Mesothelial cell of epicardium (in vitro differentiated cells): ENCODE data around the gene DPYD. TPM values are rescaled to one million over a fixed set of nuclear protein-coding genes. Genes with fewer than 3 reads are reported as not detected.

Experiments used
- DNase-seq, 2 experiments: peaks; one replicate each; pipeline ENCODE4 v3.0.0; 2021; ENCODE audit warnings: low spot score in 2 of 2; ENCODE audit not compliant: unreplicated experiment in 2 of 2
- H3K27ac Mint-ChIP-seq: 2 replicates; pipeline ENCODE4 v1.8.0; 2021; ENCODE audit warnings: mixed read lengths
- H3K27me3 Mint-ChIP-seq: 2 replicates; pipeline ENCODE4 v1.8.0; 2021; ENCODE audit warnings: low read depth, mixed read lengths
- H3K36me3 Mint-ChIP-seq: 2 replicates; pipeline ENCODE4 v1.8.0; 2021; ENCODE audit warnings: mixed read lengths
- H3K4me1 Mint-ChIP-seq: 2 replicates; pipeline ENCODE4 v1.8.0; 2021; ENCODE audit warnings: mixed read lengths
- H3K4me3 Mint-ChIP-seq: 2 replicates; pipeline ENCODE4 v1.8.0; 2021; ENCODE audit warnings: mild to moderate bottlenecking, moderate library complexity, mixed read lengths
- H3K9me3 Mint-ChIP-seq: 2 replicates; pipeline ENCODE4 v1.8.0; 2021; ENCODE audit warnings: mixed read lengths
- CTCF ChIP-seq: fragments of 200-600 bp; sonication (generic); IDR thresholded peaks from one replicate; pipeline ENCODE4 v1.5.0; 2021; ENCODE audit warnings: antibody characterized with exemption; ENCODE audit not compliant: unreplicated experiment
- total RNA-seq: library from RNA; stranded (reverse); gene quantifications from 3 replicates; pipeline ENCODE4 v1.2.1, GENCODE V29; 2021

Gene DPYD
- total RNA-seq, 1 donor from 2014 or later, result 13.3 TPM

GRCh38 chr1:97621955-97622354 lies 298.9 kb downstream of the DPYD start:
- H3K4me1 Mint-ChIP-seq, result no peaks in the 10 kb centered on the region
- no peak for DNase-seq
- peaks cover 13% of the 10 kb centered on the region for H3K36me3 Mint-ChIP-seq
- H3K9me3 Mint-ChIP-seq, result peaks cover 16% of the 10 kb centered on the region
- H3K4me3 Mint-ChIP-seq, result no peak overlapping the region
- H3K27me3 Mint-ChIP-seq, result no peaks in the 10 kb centered on the region
- no peak overlapping the region for H3K27ac Mint-ChIP-seq
- TF ChIP-seq CTCF, result no peak

GRCh38 chr1:97619706-97620105 lies 301.1 kb downstream of the DPYD start:
- DNase-seq, result no peak
- peaks cover 16% of the 10 kb centered on the region for H3K9me3 Mint-ChIP-seq
- no peaks in the 10 kb centered on the region for H3K27me3 Mint-ChIP-seq
- H3K4me3 Mint-ChIP-seq, result no peak overlapping the region
- no peak for TF ChIP-seq CTCF
- peaks cover 13% of the 10 kb centered on the region for H3K36me3 Mint-ChIP-seq
- no peak overlapping the region for H3K27ac Mint-ChIP-seq
- H3K4me1 Mint-ChIP-seq, result no peaks in the 10 kb centered on the region

- peaks cover 3% of the 10 kb centered on the region for H3K36me3 Mint-ChIP-seq
- DNase-seq, result no peak
- peaks cover 5% of the 10 kb centered on the region for H3K4me1 Mint-ChIP-seq
- peaks cover 6% of the 10 kb centered on the region for H3K9me3 Mint-ChIP-seq
- no peak overlapping the region for H3K4me3 Mint-ChIP-seq
- no peak overlapping the region for H3K27ac Mint-ChIP-seq
- no peaks in the 10 kb centered on the region for H3K27me3 Mint-ChIP-seq
- TF ChIP-seq CTCF, result no peak
Observed at GRCh38 chr1:97610748-97611147, 310.1 kb downstream of the DPYD start.

GRCh38 chr1:97610102-97610501 lies 310.7 kb downstream of the DPYD start:
- H3K27me3 Mint-ChIP-seq, result no peaks in the 10 kb centered on the region
- H3K4me1 Mint-ChIP-seq, result peaks cover 5% of the 10 kb centered on the region
- no peak for TF ChIP-seq CTCF
- H3K4me3 Mint-ChIP-seq, result no peak overlapping the region
- peaks cover 6% of the 10 kb centered on the region for H3K9me3 Mint-ChIP-seq
- no peak for DNase-seq
- H3K27ac Mint-ChIP-seq, result no peak overlapping the region
- peaks cover 3% of the 10 kb centered on the region for H3K36me3 Mint-ChIP-seq

GRCh38 chr1:97608272-97608671 lies 312.6 kb downstream of the DPYD start:
- H3K4me1 Mint-ChIP-seq, result peaks cover 10% of the 10 kb centered on the region
- no peaks in the 10 kb centered on the region for H3K27me3 Mint-ChIP-seq
- no peak for TF ChIP-seq CTCF
- peaks cover 6% of the 10 kb centered on the region for H3K9me3 Mint-ChIP-seq
- H3K27ac Mint-ChIP-seq, result no peak overlapping the region
- peaks cover 3% of the 10 kb centered on the region for H3K36me3 Mint-ChIP-seq
- DNase-seq, result no peak
- H3K4me3 Mint-ChIP-seq, result no peak overlapping the region

- Mint-ChIP-seq H3K9me3 (no peaks in the 10 kb centered on the region), H3K4me1 (peaks cover 9% of the 10 kb centered on the region), H3K27ac (peak overlapping the region; percentile 25), H3K36me3 (no peaks in the 10 kb centered on the region), H3K4me3 (no peak overlapping the region), H3K27me3 (no peaks in the 10 kb centered on the region)
- no peak for DNase-seq
- TF ChIP-seq CTCF, result no peak
Observed at GRCh38 chr1:97603776-97604175, 317.1 kb downstream of the DPYD start.
